Duodenal mucosa (tissue), 2 donors: ENCODE measurements around the gene ANKRD10.
A peak's percentile ranks its signal among the peaks of the same experiment; 100 is the strongest.

Experiments used
- H3K27ac ChIP-seq: one replicate; pipeline ENCODE4 v1.7.0; 2013; ENCODE audit warnings: low read depth, low read length
- H3K27me3 ChIP-seq, 2 donors: one replicate each; pipeline ENCODE4 v1.7.0; 2013; ENCODE audit warnings: low read length in 2 of 2, control low read depth in 1 of 2; ENCODE audit not compliant: insufficient read depth in 2 of 2, control insufficient read depth in 1 of 2
- H3K36me3 ChIP-seq, 2 donors: one replicate each; pipeline ENCODE4 v1.7.0; 2013; ENCODE audit warnings: low read length in 2 of 2, control low read depth in 1 of 2; ENCODE audit not compliant: insufficient read depth in 2 of 2, control insufficient read depth in 1 of 2
- H3K4me1 ChIP-seq, 2 donors: one replicate each; pipeline ENCODE4 v1.7.0; 2013; ENCODE audit warnings: low read length in 2 of 2, control low read depth in 1 of 2; ENCODE audit not compliant: insufficient read depth in 2 of 2, control insufficient read depth in 1 of 2
- H3K4me3 ChIP-seq, 2 donors: one replicate each; pipeline ENCODE4 v1.7.0; 2013; ENCODE audit warnings: low read length in 2 of 2, low read depth in 1 of 2
- H3K9ac ChIP-seq, 2 donors: one replicate each; pipeline ENCODE4 v1.7.0; 2013; ENCODE audit warnings: low read length in 2 of 2, low read depth in 1 of 2
- H3K9me3 ChIP-seq, 2 donors: one replicate each; pipeline ENCODE4 v1.7.0; 2013; ENCODE audit warnings: low read length in 2 of 2, control low read depth in 1 of 2; ENCODE audit not compliant: control insufficient read depth in 1 of 2

Gene ANKRD10

GRCh38 chr13:110925023-110925612 is 10.2 kb upstream of the ANKRD10 start:
- Histone ChIP-seq H3K4me1 (no peaks in the 10 kb centered on the region), H3K9ac (no peak overlapping the region)

DNA sequence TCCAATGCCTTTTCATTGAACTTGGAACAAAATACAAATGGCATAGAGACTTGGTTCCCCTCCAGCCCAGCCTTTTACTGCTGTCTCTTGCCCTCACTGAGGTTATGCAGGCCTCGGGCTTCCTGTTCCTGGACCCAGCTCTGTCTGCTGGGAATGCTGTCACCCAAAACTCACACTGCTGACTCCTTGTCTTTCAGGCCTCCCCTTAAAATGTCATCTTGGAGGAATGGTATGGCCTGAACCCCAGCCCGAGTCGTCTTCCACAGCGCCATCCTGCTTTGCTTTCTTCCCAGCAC is 9.7 kb upstream of the ANKRD10 start:
- H3K27me3 ChIP-seq = peaks cover 8 to 15% of the 10 kb centered on the region in 2 donors
- H3K27ac ChIP-seq = no peak overlapping the region
- no peaks in the 10 kb centered on the region for H3K4me1 ChIP-seq
- no peaks in the 10 kb centered on the region for H3K36me3 ChIP-seq
- H3K9me3 ChIP-seq = no peaks in the 10 kb centered on the region
- no peak overlapping the region for H3K4me3 ChIP-seq
- H3K9ac ChIP-seq = no peak overlapping the region

More at GRCh38 chr13:110925023-110925612, 10.2 kb upstream of the ANKRD10 start:
- H3K36me3 ChIP-seq = no peaks in the 10 kb centered on the region
- H3K4me3 ChIP-seq = no peak overlapping the region
- H3K27ac ChIP-seq = no peak overlapping the region
- no peaks in the 10 kb centered on the region for H3K9me3 ChIP-seq
- H3K27me3 ChIP-seq = peaks cover 8 to 15% of the 10 kb centered on the region in 2 donors

- no peaks in the 10 kb centered on the region for H3K36me3 ChIP-seq
- H3K4me3 ChIP-seq = no peak overlapping the region
- H3K4me1 ChIP-seq = no peaks in the 10 kb centered on the region
- no peak overlapping the region for H3K27ac ChIP-seq
- no peaks in the 10 kb centered on the region for H3K9me3 ChIP-seq
- no peak overlapping the region for H3K9ac ChIP-seq
- H3K27me3 ChIP-seq = peaks cover 8 to 15% of the 10 kb centered on the region in 2 donors
Measured at GRCh38 chr13:110923777-110924638, 9.1 kb upstream of the ANKRD10 start.

GRCh38 chr13:110923086-110923485 is 8.2 kb upstream of the ANKRD10 start:
- peaks cover 8 to 15% of the 10 kb centered on the region in 2 donors for H3K27me3 ChIP-seq

GRCh38 chr13:110922506-110922905 is 7.6 kb upstream of the ANKRD10 start:
- H3K4me3 ChIP-seq = no peak overlapping the region
- H3K9ac ChIP-seq = no peak overlapping the region
- no peak overlapping the region for H3K27ac ChIP-seq
- H3K9me3 ChIP-seq = no peaks in the 10 kb centered on the region
- peaks cover 8 to 15% of the 10 kb centered on the region in 2 donors for H3K27me3 ChIP-seq
- H3K4me1 ChIP-seq = no peaks in the 10 kb centered on the region
- no peaks in the 10 kb centered on the region for H3K36me3 ChIP-seq

More at GRCh38 chr13:110923086-110923485, 8.2 kb upstream of the ANKRD10 start:
- no peak overlapping the region for H3K9ac ChIP-seq
- H3K4me1 ChIP-seq = no peaks in the 10 kb centered on the region
- H3K4me3 ChIP-seq = no peak overlapping the region
- no peaks in the 10 kb centered on the region for H3K9me3 ChIP-seq
- H3K27ac ChIP-seq = no peak overlapping the region
- H3K36me3 ChIP-seq = no peaks in the 10 kb centered on the region

- no peaks in the 10 kb centered on the region for H3K9me3 ChIP-seq
- no peak overlapping the region for H3K27ac ChIP-seq
- peaks cover 8 to 15% of the 10 kb centered on the region in 2 donors for H3K27me3 ChIP-seq
- H3K36me3 ChIP-seq = no peaks in the 10 kb centered on the region
- H3K4me1 ChIP-seq = no peaks in the 10 kb centered on the region
- no peak overlapping the region for H3K4me3 ChIP-seq
- no peak overlapping the region for H3K9ac ChIP-seq
Measured at GRCh38 chr13:110921695-110922094, 6.8 kb upstream of the ANKRD10 start.

DNA sequence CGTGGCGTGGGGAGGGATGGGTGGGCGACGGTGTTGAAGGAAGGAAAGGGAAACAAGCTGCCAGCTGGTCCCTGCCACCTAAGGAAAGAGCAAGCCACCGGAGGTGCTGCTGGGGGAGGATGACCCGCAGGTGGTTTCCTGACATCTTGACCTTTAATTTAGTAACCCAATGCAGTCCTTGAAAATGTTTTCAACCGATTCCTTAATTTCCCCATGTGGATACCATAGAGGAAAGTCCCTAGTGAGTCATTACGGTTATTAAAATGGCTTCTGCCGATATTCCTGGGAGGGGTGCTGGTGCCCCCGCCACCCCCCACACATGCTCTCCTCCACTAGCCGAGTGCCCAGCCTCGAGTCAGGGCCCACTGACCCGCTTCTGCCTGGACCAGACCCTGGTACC is 6.3 kb upstream of the ANKRD10 start:
- Histone ChIP-seq H3K9ac (no peak overlapping the region), H3K27me3 (peaks cover 8 to 15% of the 10 kb centered on the region in 2 donors), H3K9me3 (no peaks in the 10 kb centered on the region), H3K4me3 (no peak overlapping the region), H3K27ac (no peak overlapping the region), H3K4me1 (peaks cover 0 to under 1% of the 10 kb centered on the region in 2 donors), H3K36me3 (no peaks in the 10 kb centered on the region)

GRCh38 chr13:110920038-110920437 is 5.2 kb upstream of the ANKRD10 start:
- Histone ChIP-seq H3K27me3 (peaks cover 8 to 15% of the 10 kb centered on the region in 2 donors), H3K36me3 (no peaks in the 10 kb centered on the region), H3K9me3 (no peaks in the 10 kb centered on the region), H3K4me1 (peaks cover 0 to 5% of the 10 kb centered on the region in 2 donors), H3K9ac (no peak overlapping the region), H3K4me3 (no peak overlapping the region), H3K27ac (no peak overlapping the region)

DNA sequence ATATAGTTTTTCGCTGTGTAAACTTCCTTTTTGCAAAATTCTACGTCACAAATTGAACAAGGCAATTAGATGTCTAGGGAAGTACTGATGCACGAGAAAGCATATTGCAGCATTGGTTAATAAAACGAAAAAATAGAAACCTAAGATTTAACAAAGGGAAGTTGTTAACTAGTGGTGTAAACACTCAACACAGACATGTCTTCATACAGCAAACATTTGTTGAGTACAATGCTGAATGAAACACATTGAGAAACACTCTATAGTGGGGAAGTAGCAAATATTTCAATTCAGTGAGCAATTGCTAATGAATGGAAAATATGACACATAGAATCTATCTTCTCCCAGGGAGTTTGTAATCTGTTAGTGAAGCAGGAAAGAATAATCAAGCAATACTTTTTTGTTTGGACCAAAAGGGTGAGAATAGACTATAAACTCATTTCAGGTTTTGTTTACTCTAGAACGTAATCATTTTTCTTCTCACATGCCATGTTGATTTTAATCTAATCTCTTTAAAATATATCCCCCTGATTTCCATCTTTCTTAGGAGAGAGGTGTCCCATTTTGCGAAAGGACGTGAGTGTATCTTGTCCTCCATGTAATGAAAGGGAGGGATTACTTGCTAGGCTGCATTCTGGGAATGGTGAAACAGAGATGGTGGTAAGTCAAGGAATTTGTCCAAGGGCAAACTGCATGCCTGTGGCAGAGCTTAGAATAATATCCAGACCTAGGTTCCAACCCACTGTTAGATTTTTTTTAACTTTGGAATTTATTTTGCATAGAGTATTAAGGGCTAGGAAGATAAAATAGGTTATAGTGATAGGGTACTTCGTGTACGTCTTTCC is 1.7 kb upstream of the ANKRD10 start:
- peaks cover 16 to 20% of the 10 kb centered on the region in 2 donors for H3K4me1 ChIP-seq
- H3K9ac ChIP-seq = peak overlapping the region; percentile 82 to 84
- peaks cover 0 to 2% of the 10 kb centered on the region in 2 donors for H3K27me3 ChIP-seq
- H3K4me3 ChIP-seq = peak overlapping the region; percentile 78 to 80
- H3K27ac ChIP-seq = peak overlapping the region; percentile 95
- H3K9me3 ChIP-seq = no peaks in the 10 kb centered on the region
- no peaks in the 10 kb centered on the region for H3K36me3 ChIP-seq

DNA sequence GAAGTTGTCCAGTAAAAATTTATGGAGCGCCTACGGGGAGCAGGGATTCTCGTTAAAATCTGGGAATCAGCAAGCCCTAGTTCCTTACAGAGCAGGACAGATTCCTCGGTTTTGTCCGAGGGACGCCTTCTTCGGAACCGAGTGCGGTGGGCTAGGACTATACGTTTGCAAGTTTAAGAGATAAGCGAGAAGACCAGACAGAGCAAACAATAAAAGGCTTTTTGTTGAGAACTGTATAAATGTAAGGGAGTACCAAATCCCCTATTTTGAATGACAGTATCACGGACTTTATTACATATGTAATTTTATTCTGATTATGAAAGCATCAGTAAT is 971 bp upstream of the ANKRD10 start:
- Histone ChIP-seq H3K27ac (peak overlapping the region; percentile 95), H3K9me3 (no peaks in the 10 kb centered on the region), H3K4me1 (peaks cover 17 to 25% of the 10 kb centered on the region in 2 donors), H3K27me3 (no peaks in the 10 kb centered on the region), H3K4me3 (peak overlapping the region; percentile 78 to 80), H3K9ac (peak overlapping the region; percentile 82 to 84), H3K36me3 (peaks cover 0 to under 1% of the 10 kb centered on the region in 2 donors)
